ENCODE results near the gene PRRG4.
A peak's percentile ranks its signal among the peaks of the same experiment; 100 is the strongest.

PRRG4 gene

DNA sequence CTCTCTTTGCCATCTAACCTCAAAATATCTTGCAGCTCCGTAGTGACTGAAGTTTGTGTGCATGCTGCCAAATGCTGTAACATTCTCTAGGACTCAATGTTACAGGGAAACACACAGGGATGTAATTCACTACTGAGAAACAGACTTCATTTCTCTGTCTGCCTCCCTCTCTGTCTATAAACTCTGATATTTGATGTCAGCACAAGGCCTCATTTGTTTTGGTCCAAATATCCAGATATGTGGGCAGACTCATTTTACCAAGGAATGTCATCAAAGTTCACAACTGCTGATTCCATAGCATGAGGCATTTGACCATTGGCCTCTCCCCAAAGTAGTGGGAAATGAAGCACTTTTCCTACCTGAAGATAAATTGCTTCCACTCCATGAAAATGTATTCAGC is 2.5 kb upstream of the PRRG4 start:
- Histone ChIP-seq H3K79me2 (ENCODE audit: insufficient read depth, low read length) (no peaks in the 10 kb centered on the region), H3K4me1 (ENCODE audit: insufficient read depth, low read length, poor library complexity, severe bottlenecking) (peaks cover 4% of the 10 kb centered on the region)

DNA sequence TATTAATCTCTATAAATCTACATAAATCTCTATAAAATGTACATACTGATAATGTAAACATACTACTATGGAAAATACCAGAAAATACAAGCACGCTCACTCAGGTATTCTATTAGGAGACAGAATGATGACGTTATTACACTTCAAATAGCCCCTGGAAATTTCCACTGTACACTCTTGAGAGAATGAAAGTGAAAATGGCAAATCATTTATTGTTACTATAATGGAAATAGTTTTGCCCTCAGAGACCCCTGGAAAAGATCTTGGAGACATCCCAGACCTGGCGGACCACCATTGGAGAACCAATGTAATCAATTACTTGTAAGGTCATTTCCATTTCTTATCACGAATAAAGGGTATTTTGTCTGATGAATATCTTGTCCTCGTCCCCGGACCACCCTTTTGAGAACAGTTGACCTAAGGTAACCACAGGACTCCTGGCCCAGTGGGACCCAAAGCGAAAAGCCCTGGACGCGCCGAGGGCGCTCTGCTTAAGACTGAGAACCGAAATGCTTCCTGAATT is 509 bp upstream of the PRRG4 start:
- H3K4me3 ChIP-seq (ENCODE audit: low read length, poor library complexity, severe bottlenecking): peak overlapping the region; percentile 68
- H2AFZ ChIP-seq (ENCODE audit: low read length): peak overlapping the region; percentile 87
- peaks cover 4% of the 10 kb centered on the region for H3K4me1 ChIP-seq (ENCODE audit: insufficient read depth, low read length, poor library complexity, severe bottlenecking)
- TF ChIP-seq, protein P1, sequence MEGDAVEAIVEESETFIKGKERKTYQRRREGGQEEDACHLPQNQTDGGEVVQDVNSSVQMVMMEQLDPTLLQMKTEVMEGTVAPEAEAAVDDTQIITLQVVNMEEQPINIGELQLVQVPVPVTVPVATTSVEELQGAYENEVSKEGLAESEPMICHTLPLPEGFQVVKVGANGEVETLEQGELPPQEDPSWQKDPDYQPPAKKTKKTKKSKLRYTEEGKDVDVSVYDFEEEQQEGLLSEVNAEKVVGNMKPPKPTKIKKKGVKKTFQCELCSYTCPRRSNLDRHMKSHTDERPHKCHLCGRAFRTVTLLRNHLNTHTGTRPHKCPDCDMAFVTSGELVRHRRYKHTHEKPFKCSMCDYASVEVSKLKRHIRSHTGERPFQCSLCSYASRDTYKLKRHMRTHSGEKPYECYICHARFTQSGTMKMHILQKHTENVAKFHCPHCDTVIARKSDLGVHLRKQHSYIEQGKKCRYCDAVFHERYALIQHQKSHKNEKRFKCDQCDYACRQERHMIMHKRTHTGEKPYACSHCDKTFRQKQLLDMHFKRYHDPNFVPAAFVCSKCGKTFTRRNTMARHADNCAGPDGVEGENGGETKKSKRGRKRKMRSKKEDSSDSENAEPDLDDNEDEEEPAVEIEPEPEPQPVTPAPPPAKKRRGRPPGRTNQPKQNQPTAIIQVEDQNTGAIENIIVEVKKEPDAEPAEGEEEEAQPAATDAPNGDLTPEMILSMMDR (conservative IDR thresholded peaks at IDR 0.05; ENCODE audit: low read length): no peak
- TF ChIP-seq EZH2phosphoT487 (IDR thresholded peaks at IDR 0.05; ENCODE audit: borderline replicate concordance): no peak
- H3K9me3 ChIP-seq (ENCODE audit: insufficient read depth, low read depth, low read length): no peaks in the 10 kb centered on the region
- H3K79me2 ChIP-seq (ENCODE audit: insufficient read depth, low read length): no peaks in the 10 kb centered on the region
- H3K36me3 ChIP-seq (ENCODE audit: insufficient read depth, low read length): no peaks in the 10 kb centered on the region
- H3K4me2 ChIP-seq (ENCODE audit: low read depth, low read length, poor library complexity, severe bottlenecking): peak overlapping the region; percentile 53
- H3F3A ChIP-seq (ENCODE audit: low read depth): no peaks in the 10 kb centered on the region
- no peaks in the 10 kb centered on the region for H3K9me2 ChIP-seq (replicated peaks; ENCODE audit: low read depth, low read length)
- no peaks in the 10 kb centered on the region for H4K20me1 ChIP-seq (ENCODE audit: insufficient read depth, low read length, poor library complexity, severe bottlenecking)
- H3K27me3 ChIP-seq (ENCODE audit: insufficient read depth, low read length, poor library complexity, severe bottlenecking): no peaks in the 10 kb centered on the region
- H3K9ac ChIP-seq (ENCODE audit: low read depth, low read length, poor library complexity, severe bottlenecking): peak overlapping the region; percentile 15

More for the DNA sequence above, 2.5 kb upstream of the PRRG4 start:
- Histone ChIP-seq H3K9ac (ENCODE audit: low read depth, low read length, poor library complexity, severe bottlenecking) (no peak overlapping the region), H3K4me3 (ENCODE audit: low read length, poor library complexity, severe bottlenecking) (no peak overlapping the region), H3K4me2 (ENCODE audit: low read depth, low read length, poor library complexity, severe bottlenecking) (no peak overlapping the region), H3K9me2 (replicated peaks; ENCODE audit: low read depth, low read length) (no peaks in the 10 kb centered on the region), H2AFZ (ENCODE audit: low read length) (peak overlapping the region; percentile 2; the same call in 1 of the 2 replicates), H3K27me3 (ENCODE audit: insufficient read depth, low read length, poor library complexity, severe bottlenecking) (no peaks in the 10 kb centered on the region), H4K20me1 (ENCODE audit: insufficient read depth, low read length, poor library complexity, severe bottlenecking) (no peaks in the 10 kb centered on the region), H3K36me3 (ENCODE audit: insufficient read depth, low read length) (no peaks in the 10 kb centered on the region), H3K9me3 (ENCODE audit: insufficient read depth, low read depth, low read length) (no peaks in the 10 kb centered on the region), H3F3A (ENCODE audit: low read depth) (no peaks in the 10 kb centered on the region)
- TF ChIP-seq, protein P1 (conservative IDR thresholded peaks at IDR 0.05; ENCODE audit: low read length): no peak
- no peak for TF ChIP-seq EZH2phosphoT487 (IDR thresholded peaks at IDR 0.05; ENCODE audit: borderline replicate concordance)

DNA sequence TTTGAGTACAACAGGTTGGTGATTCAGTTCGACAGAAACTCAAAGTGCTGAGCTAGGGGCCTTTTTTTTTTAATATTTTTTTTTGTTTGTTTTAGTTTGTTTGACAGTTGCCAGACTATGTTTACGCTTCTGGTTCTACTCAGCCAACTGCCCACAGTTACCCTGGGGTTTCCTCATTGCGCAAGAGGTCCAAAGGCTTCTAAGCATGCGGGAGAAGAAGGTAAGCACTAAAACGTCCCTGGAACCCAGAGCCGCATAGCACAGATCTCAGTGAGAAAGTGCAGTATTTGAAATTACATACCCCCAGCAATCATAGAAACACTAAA is 649 bp downstream of the PRRG4 start:
- Histone ChIP-seq H3K4me3 (ENCODE audit: low read length, poor library complexity, severe bottlenecking) (no peak overlapping the region), H4K20me1 (ENCODE audit: insufficient read depth, low read length, poor library complexity, severe bottlenecking) (no peaks in the 10 kb centered on the region), H3K27me3 (ENCODE audit: insufficient read depth, low read length, poor library complexity, severe bottlenecking) (no peaks in the 10 kb centered on the region), H3K79me2 (ENCODE audit: insufficient read depth, low read length) (no peaks in the 10 kb centered on the region), H3K9me2 (replicated peaks; ENCODE audit: low read depth, low read length) (no peaks in the 10 kb centered on the region), H3K4me1 (ENCODE audit: insufficient read depth, low read length, poor library complexity, severe bottlenecking) (peaks cover 4% of the 10 kb centered on the region), H2AFZ (ENCODE audit: low read length) (no peak overlapping the region), H3K9ac (ENCODE audit: low read depth, low read length, poor library complexity, severe bottlenecking) (no peak overlapping the region), H3K4me2 (ENCODE audit: low read depth, low read length, poor library complexity, severe bottlenecking) (no peak overlapping the region), H3K9me3 (ENCODE audit: insufficient read depth, low read depth, low read length) (no peaks in the 10 kb centered on the region), H3F3A (ENCODE audit: low read depth) (no peaks in the 10 kb centered on the region), H3K36me3 (ENCODE audit: insufficient read depth, low read length) (no peaks in the 10 kb centered on the region)
- TF ChIP-seq EZH2phosphoT487 (IDR thresholded peaks at IDR 0.05; ENCODE audit: borderline replicate concordance): no peak
- TF ChIP-seq, protein P1 (conservative IDR thresholded peaks at IDR 0.05; ENCODE audit: low read length): no peak
